H1 (cell line): Measurements from ENCODE around the gene ELAVL2. TPM values are rescaled to one million over a fixed set of nuclear protein-coding genes. Genes with fewer than 3 reads are reported as not detected.

Experiments used
- CTCF ChIA-PET: fragments of 300-600 bp; sonication (Branson Sonifier 250); formaldehyde crosslinking; loops from one replicate; lab custom pipeline; 2021; ENCODE audit not compliant: partially characterized antibody; lab: Charles Lee
- POLR2A ChIA-PET: fragments of 300-600 bp; sonication (Branson Sonifier 250); formaldehyde crosslinking; loops from one replicate; lab custom pipeline; 2021; ENCODE audit warnings: inconsistent platforms; ENCODE audit not compliant: partially characterized antibody; lab: Charles Lee
- DNase-seq, 2 experiments: peaks; one replicate each; pipeline versions ENCODE4 v3.0.0 to v3.0.0-alpha.2; 2010 to 2022; ENCODE audit warnings: low spot score in 2 of 2, low read depth in 1 of 2, mixed read lengths in 1 of 2
- FAIRE-seq: peaks from 2 replicates; lab custom pipeline; 2011; peaks lifted over from hg19 to GRCh38; lab: Jason Lieb, UNC
- H2AFZ ChIP-seq: 2 replicates; pipeline ENCODE4 v1.8.1; 2012; ENCODE audit warnings: low read length, inconsistent platforms
- H2AK5ac ChIP-seq: 2 replicates; pipeline ENCODE4 v1.6.1; 2013; ENCODE audit warnings: low read depth, low read length
- H2BK120ac ChIP-seq: replicated peaks from 2 replicates; pipeline ENCODE3; 2013; ENCODE audit warnings: low read depth, low read length, inconsistent platforms
- H2BK12ac ChIP-seq: 2 replicates; pipeline ENCODE4 v1.6.1; 2013; ENCODE audit warnings: low read depth, low read length
- H2BK15ac ChIP-seq: 2 replicates; pipeline ENCODE4 v1.6.1; 2013; ENCODE audit warnings: low read length
- H2BK20ac ChIP-seq: 2 replicates; pipeline ENCODE4 v1.6.1; 2013; ENCODE audit warnings: low read length
- H2BK5ac ChIP-seq: 2 replicates; pipeline ENCODE4 v1.6.1; 2013; ENCODE audit warnings: low read depth, low read length
- H3K14ac ChIP-seq: 2 replicates; pipeline ENCODE4 v1.6.1; 2013; ENCODE audit warnings: inconsistent platforms; ENCODE audit not compliant: insufficient read length
- H3K18ac ChIP-seq: 2 replicates; pipeline ENCODE4 v1.6.1; 2013; ENCODE audit warnings: low read length; ENCODE audit errors: extremely low read depth
- H3K23ac ChIP-seq: 2 replicates; pipeline ENCODE4 v1.6.1; 2013; ENCODE audit warnings: inconsistent platforms; ENCODE audit not compliant: insufficient read length
- H3K23me2 ChIP-seq: 2 replicates; pipeline ENCODE4 v1.6.1; 2013; ENCODE audit warnings: low read depth, low read length
- H3K27ac ChIP-seq: 2 replicates; pipeline ENCODE4 v1.6.1; 2011; ENCODE audit warnings: low read depth, low read length, inconsistent platforms
- H3K27me3 ChIP-seq, 4 experiments: replicated peaks in 1 of 4; 1 replicate in 1 of 4; 2 replicates in 3 of 4; pipeline versions ENCODE4 v1.6.1 to v1.8.1; 2011 to 2013; ENCODE audit warnings: low read length in 3 of 4, mild to moderate bottlenecking in 3 of 4, inconsistent platforms in 2 of 4, mixed read lengths in 2 of 4, moderate library complexity in 1 of 4; ENCODE audit not compliant: control insufficient read depth in 3 of 4, insufficient read depth in 3 of 4; ENCODE audit errors: extremely low read depth in 1 of 4
- H3K36me3 ChIP-seq, 4 experiments: 2 replicates each; pipeline versions ENCODE4 v1.6.1 to v1.8.1; 2011 to 2013; ENCODE audit warnings: mild to moderate bottlenecking in 4 of 4, low read length in 3 of 4, moderate library complexity in 2 of 4, control low read depth in 1 of 4, inconsistent platforms in 1 of 4; ENCODE audit not compliant: insufficient read depth in 4 of 4, control insufficient read depth in 2 of 4
- H3K4ac ChIP-seq: replicated peaks from 2 replicates; pipeline ENCODE3; 2013; ENCODE audit warnings: low read length, low read depth, mixed read lengths, inconsistent platforms; ENCODE audit not compliant: insufficient read length
- H3K4me1 ChIP-seq, 4 experiments: replicated peaks in 1 of 4; 1 replicate in 1 of 4; 2 replicates in 3 of 4; pipeline versions ENCODE4 v1.6.1 to v1.8.1; 2011 to 2013; ENCODE audit warnings: low read length in 3 of 4, inconsistent platforms in 2 of 4, mixed read lengths in 1 of 4; ENCODE audit not compliant: insufficient read depth in 4 of 4, control insufficient read depth in 3 of 4
- H3K4me2 ChIP-seq, 2 experiments: 2 replicates each; pipeline versions ENCODE4 v1.6.1 to v1.8.1; 2011 to 2013; ENCODE audit warnings: low read depth in 2 of 2, low read length in 2 of 2, control low read depth in 1 of 2, inconsistent platforms in 1 of 2, mild to moderate bottlenecking in 1 of 2; ENCODE audit not compliant: insufficient read depth in 1 of 2
- H3K4me3 ChIP-seq, 4 experiments: fragments of 200-600, 300-600 bp in 1 of 4; sonication (generic), shearing (Covaris generic), sonication (Bioruptor Twin) in 1 of 4; 2 replicates each; pipeline versions ENCODE4 v1.5.1 to v1.8.1; 2011 to 2016; ENCODE audit warnings: low read length in 4 of 4, low read depth in 3 of 4, control low read depth in 2 of 4, inconsistent platforms in 2 of 4, mild to moderate bottlenecking in 2 of 4, mixed read lengths in 1 of 4, moderate library complexity in 1 of 4; ENCODE audit not compliant: insufficient read depth in 2 of 4; ENCODE audit errors: extremely low read depth in 1 of 4
- H3K56ac ChIP-seq: replicated peaks from 2 replicates; pipeline ENCODE3; 2013; ENCODE audit warnings: low read depth, mild to moderate bottlenecking, mixed read lengths, low read length, inconsistent platforms; ENCODE audit not compliant: insufficient read length
- H3K79me1 ChIP-seq: 2 replicates; pipeline ENCODE4 v1.6.1; 2013; ENCODE audit warnings: low read depth, low read length, control low read depth
- H3K79me2 ChIP-seq, 2 experiments: 2 replicates each; pipeline versions ENCODE4 v1.6.1 to v1.8.1; 2012 to 2013; ENCODE audit warnings: low read length in 2 of 2, mild to moderate bottlenecking in 2 of 2, inconsistent platforms in 1 of 2; ENCODE audit not compliant: insufficient read depth in 2 of 2, control insufficient read depth in 1 of 2
- H3K9ac ChIP-seq, 4 experiments: replicated peaks in 1 of 4; 1 replicate in 1 of 4; 2 replicates in 3 of 4; pipeline versions ENCODE4 v1.6.1 to v1.8.1; 2011 to 2013; ENCODE audit warnings: low read depth in 3 of 4, low read length in 3 of 4, control low read depth in 2 of 4, mild to moderate bottlenecking in 2 of 4, moderate library complexity in 2 of 4, inconsistent platforms in 1 of 4; ENCODE audit errors: extremely low read depth in 1 of 4
- H3K9me3 ChIP-seq, 2 experiments: 2 replicates each; pipeline versions ENCODE4 v1.6.1 to v1.8.1; 2012 to 2013; ENCODE audit warnings: mild to moderate bottlenecking in 2 of 2, moderate library complexity in 2 of 2, control low read depth in 1 of 2, inconsistent platforms in 1 of 2, low read depth in 1 of 2, low read length in 1 of 2, mixed read lengths in 1 of 2; ENCODE audit not compliant: insufficient read depth in 2 of 2
- H4K20me1 ChIP-seq, 2 experiments: replicated peaks in 1 of 2; 2 replicates each; pipeline versions ENCODE3 to v1.8.1; 2011 to 2013; ENCODE audit warnings: inconsistent platforms in 2 of 2, low read length in 2 of 2, mild to moderate bottlenecking in 1 of 2; ENCODE audit not compliant: insufficient read depth in 2 of 2, control insufficient read depth in 1 of 2
- H4K5ac ChIP-seq: 2 replicates; pipeline ENCODE4 v1.6.1; 2013; ENCODE audit warnings: low read length, low read depth, mixed read lengths, inconsistent platforms; ENCODE audit not compliant: insufficient read length
- H4K8ac ChIP-seq: 2 replicates; pipeline ENCODE4 v1.8.0; 2013; ENCODE audit warnings: mild to moderate bottlenecking, moderate library complexity, low read length, inconsistent platforms; ENCODE audit not compliant: insufficient read depth; ENCODE audit errors: extremely low read depth
- H4K91ac ChIP-seq: replicated peaks from 2 replicates; pipeline ENCODE3; 2013; ENCODE audit warnings: low read length, mixed read lengths, inconsistent platforms; ENCODE audit not compliant: insufficient read length
- BACH1 ChIP-seq: IDR thresholded peaks from 2 replicates; pipeline ENCODE4 v1.6.1; 2012; ENCODE audit warnings: low read length, improper control_type of control experiment
- CEBPB ChIP-seq: IDR thresholded peaks from 2 replicates; pipeline ENCODE4 v1.6.1; 2012; ENCODE audit warnings: low read depth, low read length
- E2F6 ChIP-seq: IDR thresholded peaks from 2 replicates; pipeline ENCODE4 v1.6.1; 2012; ENCODE audit warnings: inconsistent platforms
- EP300 ChIP-seq, 2 experiments: IDR thresholded peaks; 1 replicate in 1 of 2; 2 replicates in 1 of 2; pipeline ENCODE4 v1.6.1; 2011 to 2012; ENCODE audit warnings: low read depth in 2 of 2, low read length in 2 of 2, mild to moderate bottlenecking in 2 of 2, borderline replicate concordance in 1 of 2, inconsistent platforms in 1 of 2, moderate library complexity in 1 of 2
- GTF2F1 ChIP-seq: IDR thresholded peaks from 2 replicates; pipeline ENCODE4 v1.6.1; 2012; ENCODE audit warnings: low read depth, low read length, improper control_type of control experiment, borderline replicate concordance
- JUN ChIP-seq: IDR thresholded peaks from 2 replicates; pipeline ENCODE4 v1.6.1; 2011; ENCODE audit warnings: low read depth, mild to moderate bottlenecking, improper control_type of control experiment, low read length
- KDM1A ChIP-seq: fragments of 200-600, 300-600 bp; sonication (generic); IDR thresholded peaks from 2 replicates; pipeline ENCODE4 v1.7.1; 2016; ENCODE audit warnings: mild to moderate bottlenecking, low read length, borderline replicate concordance
- KDM4A ChIP-seq: IDR thresholded peaks from one replicate; pipeline ENCODE4 v1.7.1; 2012; ENCODE audit warnings: low read depth, mild to moderate bottlenecking, moderate library complexity, low read length, inconsistent platforms; ENCODE audit not compliant: severe bottlenecking
- POLR2AphosphoS5 ChIP-seq: IDR thresholded peaks from 2 replicates; pipeline ENCODE4 v1.6.1; 2011; ENCODE audit warnings: low read depth, low read length
- RAD21 ChIP-seq, 2 experiments: IDR thresholded peaks in 1 of 2; conservative IDR thresholded peaks in 1 of 2; 2 replicates each; pipeline ENCODE4 v1.6.1; 2011; ENCODE audit warnings: low read depth in 2 of 2, low read length in 2 of 2, improper control_type of control experiment in 1 of 2, inconsistent platforms in 1 of 2, mild to moderate bottlenecking in 1 of 2, moderate library complexity in 1 of 2
- SAP30 ChIP-seq: fragments of 300-600 bp; sonication (generic); IDR thresholded peaks from 2 replicates; pipeline ENCODE4 v1.7.1; 2012; ENCODE audit warnings: low read length, moderate library complexity, mild to moderate bottlenecking, inconsistent platforms; ENCODE audit not compliant: insufficient read depth, insufficient replicate concordance
- SP4 ChIP-seq: IDR thresholded peaks from 2 replicates; pipeline ENCODE4 v1.6.1; 2012; ENCODE audit warnings: low read length, inconsistent platforms
- WGBS, 2 experiments: shearing (Covaris generic) in 1 of 2; methylation state at CpG; one replicate each; pipeline versions ENCODE4 v1.1.6 to v1.1.7; 2013 to 2015; ENCODE audit warnings: low lambda C conversion rate in 2 of 2, mixed read lengths in 2 of 2, inconsistent platforms in 1 of 2, low coverage in 1 of 2, missing lambda C conversion rate in 1 of 2; ENCODE audit not compliant: insufficient replicate concordance in 2 of 2, insufficient coverage in 1 of 2, insufficient read length in 1 of 2; ENCODE audit errors: extremely low coverage in 1 of 2, missing lambda C conversion rate in 1 of 2; 5-methylcytosine and 5-hydroxymethylcytosine counted together
- polyA plus RNA-seq, 7 experiments: library from polyadenylated mRNA; depleted of rRNA in 3 of 7; stranded (reverse) in 5 of 7; unstranded in 2 of 7; fragments of >200 nt in 5 of 7; fragments of 200-250 nt in 2 of 7; gene quantifications; 1 replicate in 5 of 7; 2 replicates in 1 of 7; 4 replicates in 1 of 7; pipeline versions ENCODE4 v1.2.1 to v1.2.3, GENCODE V29; 2011 to 2013; ENCODE audit warnings: missing spikeins in 2 of 7, mixed read lengths in 2 of 7
- total RNA-seq: library from RNA; stranded (reverse); fragmentation: NEBNext Ultra II Directional; extraction: Animal tissue kit (Norgen Biotek cat#: 25700); gene quantifications from 2 replicates; pipeline ENCODE4 v1.2.1, GENCODE V29; 2021

Gene ELAVL2
- total and polyA plus RNA-seq, 2 of the 8 experiments (the other 6 are each of a cell fraction or from before 2014, with no cell fraction given), result 4.9 to 21.9 TPM

GRCh38 chr9:23733495-23734078 lies 92.5 kb downstream of the ELAVL2 start:
- Histone ChIP-seq H3K56ac (no peak overlapping the region), H3K4me3 (no peak overlapping the region), H3K18ac (no peak overlapping the region), H3K36me3 (peaks cover 0 to 5% (median 1%) of the 10 kb centered on the region in 4 experiments; a peak in 2 of 8 replicates), H3K27me3 (no peaks in the 10 kb centered on the region), H3K9me3 (no peaks in the 10 kb centered on the region), H2BK15ac (no peak overlapping the region), H4K20me1 (no peaks in the 10 kb centered on the region), H2BK12ac (no peak overlapping the region), H3K4ac (no peak overlapping the region), H4K8ac (no peak overlapping the region), H3K23me2 (no peaks in the 10 kb centered on the region), H3K9ac (no peak overlapping the region), H2BK120ac (no peak overlapping the region), H4K91ac (no peak overlapping the region), H3K14ac (no peak overlapping the region), H3K27ac (no peak overlapping the region), H4K5ac (no peak overlapping the region), H3K79me1 (no peaks in the 10 kb centered on the region), H3K23ac (no peak overlapping the region), H3K79me2 (peaks cover 0 to 88% of the 10 kb centered on the region in 2 experiments; a peak in 2 of 4 replicates), H2BK20ac (no peak overlapping the region), H3K4me1 (peaks cover 0 to 16% (median 14%) of the 10 kb centered on the region in 4 experiments; a peak in 4 of 7 replicates), H2AK5ac (no peak overlapping the region), H3K4me2 (no peak overlapping the region), H2BK5ac (peak overlapping the region; percentile 32; the same call in 1 of the 2 replicates), H2AFZ (no peak overlapping the region)
- ChIA-PET POLR2A (no interaction called here), CTCF (no interaction called here)
- 86% methylated on average over 2 of the region's 2 CpGs; no CpG with 5 or more reads in 1 of the 2 experiments for WGBS, 2 experiments
- FAIRE-seq (no peak), DNase-seq (no peak)
- TF ChIP-seq EP300 (IDR thresholded peaks at IDR 0.05; ENCODE audit: borderline replicate concordance in 1 of 2, low read depth in 2 of 2, low read length in 2 of 2) (no peak), GTF2F1 (no peak), RAD21 (IDR thresholded peaks at IDR 0.05 in 1 of 2, conservative IDR thresholded peaks at IDR 0.05 in 1 of 2; ENCODE audit: low read depth in 2 of 2, low read length in 2 of 2) (no peak), KDM1A (no peak), POLR2AphosphoS5 (no peak), SP4 (no peak), E2F6 (no peak), SAP30 (no peak), CEBPB (no peak), BACH1 (no peak), KDM4A (no peak), JUN (no peak)
